IMR-90 (cell line): Measurements from ENCODE around the gene NHP2. TPM values are rescaled to one million over a fixed set of nuclear protein-coding genes. Genes with fewer than 3 reads are reported as not detected.
A peak's percentile ranks its signal among the peaks of the same experiment; 100 is the strongest.

ENCODE experiments used
- ATAC-seq: fragments of 200-7000 bp; cut with Tn5 transposase; 2 replicates; pipeline ENCODE4 v1.9.1; 2020; ENCODE audit warnings: low read depth, mild to moderate bottlenecking, moderate library complexity
- BruUV-seq: library from RNA; stranded (reverse); fragments of 400-500 nt; replicated peaks from 2 replicates; lab custom pipeline; 2021; lab: Mats Ljungman, UMichigan
- CTCF ChIA-PET: fragments of 300-600 bp; formaldehyde crosslinking; extraction: SDS; loops from one replicate; lab custom pipeline; 2021; ENCODE audit warnings: antibody characterized with exemption; lab: Yijun Ruan, JAX
- POLR2A ChIA-PET: fragments of 300-600 bp; sonication (Branson Sonifier 250); formaldehyde crosslinking; loops from one replicate; lab custom pipeline; 2022; ENCODE audit warnings: antibody characterized with exemption; ENCODE audit not compliant: unreplicated experiment; lab: Charles Lee
- DNase-seq: peaks from one replicate; pipeline ENCODE4 v3.0.0; 2013
- H2AFZ ChIP-seq: replicated peaks from 2 replicates; pipeline ENCODE3; 2013; ENCODE audit warnings: low read length, mild to moderate bottlenecking; ENCODE audit not compliant: poor library complexity
- H2AK5ac ChIP-seq: 2 replicates; pipeline ENCODE4 v1.6.1; 2013; ENCODE audit warnings: low read depth, low read length, inconsistent platforms
- H2AK9ac ChIP-seq: replicated peaks from 2 replicates; pipeline ENCODE3; 2013; ENCODE audit warnings: mild to moderate bottlenecking, low read depth, low read length, moderate library complexity; ENCODE audit not compliant: poor library complexity
- H2BK120ac ChIP-seq: 2 replicates; pipeline ENCODE4 v1.6.1; 2013; ENCODE audit warnings: low read depth, low read length, inconsistent platforms
- H2BK15ac ChIP-seq: 3 replicates; pipeline ENCODE4 v1.6.1; 2013; ENCODE audit warnings: low read depth, low read length, inconsistent platforms
- H2BK20ac ChIP-seq: 2 replicates; pipeline ENCODE4 v1.6.1; 2013; ENCODE audit warnings: low read depth, mild to moderate bottlenecking, inconsistent platforms, low read length, moderate library complexity
- H2BK5ac ChIP-seq: 2 replicates; pipeline ENCODE4 v1.6.1; 2013; ENCODE audit warnings: mild to moderate bottlenecking, low read depth, low read length, inconsistent platforms; ENCODE audit not compliant: poor library complexity, severe bottlenecking
- H3K14ac ChIP-seq: replicated peaks from 2 replicates; pipeline ENCODE4 v1.6.1; 2013; ENCODE audit warnings: low read depth, low read length, inconsistent platforms
- H3K18ac ChIP-seq: 2 replicates; pipeline ENCODE4 v1.6.1; 2013; ENCODE audit warnings: low read depth, low read length, control low read depth
- H3K23ac ChIP-seq: 2 replicates; pipeline ENCODE4 v1.6.1; 2013; ENCODE audit warnings: low read depth, low read length, inconsistent platforms
- H3K27ac ChIP-seq: 2 replicates; pipeline ENCODE4 v1.5.1; 2013; ENCODE audit warnings: mild to moderate bottlenecking, control low read depth, low read length; ENCODE audit not compliant: insufficient read depth
- H3K27me3 ChIP-seq: 2 replicates; pipeline ENCODE4 v1.6.1; 2013; ENCODE audit warnings: low read length; ENCODE audit not compliant: control insufficient read depth, insufficient read depth
- H3K36me3 ChIP-seq: 2 replicates; pipeline ENCODE4 v1.6.1; 2013; ENCODE audit warnings: low read length, mixed read lengths; ENCODE audit not compliant: control insufficient read depth, insufficient read depth
- H3K4ac ChIP-seq: 2 replicates; pipeline ENCODE4 v1.6.1; 2013; ENCODE audit warnings: low read depth, low read length, inconsistent platforms
- H3K4me1 ChIP-seq: 2 replicates; pipeline ENCODE4 v1.6.1; 2013; ENCODE audit warnings: low read length, mixed read lengths; ENCODE audit not compliant: control insufficient read depth, insufficient read depth
- H3K4me2 ChIP-seq: 2 replicates; pipeline ENCODE4 v1.6.1; 2013; ENCODE audit warnings: low read depth, mild to moderate bottlenecking, control low read depth, low read length, moderate library complexity
- H3K4me3 ChIP-seq: 2 replicates; pipeline ENCODE4 v1.5.1; 2013; ENCODE audit warnings: low read depth, mild to moderate bottlenecking, control low read depth, low read length, moderate library complexity; ENCODE audit not compliant: insufficient read depth
- H3K56ac ChIP-seq: 2 replicates; pipeline ENCODE4 v1.6.1; 2013; ENCODE audit warnings: low read length, inconsistent platforms; ENCODE audit not compliant: insufficient read depth; ENCODE audit errors: extremely low read depth
- H3K79me1 ChIP-seq, 2 experiments: 2 replicates each; pipeline ENCODE4 v1.6.1; 2013; ENCODE audit warnings: low read length in 2 of 2, inconsistent platforms in 1 of 2, low read depth in 1 of 2
- H3K9ac ChIP-seq: 2 replicates; pipeline ENCODE4 v1.6.1; 2013; ENCODE audit warnings: low read depth, low read length, control low read depth
- H3K9me1 ChIP-seq: 2 replicates; pipeline ENCODE4 v1.6.1; 2013; ENCODE audit warnings: low read length, inconsistent platforms; ENCODE audit not compliant: insufficient read depth
- H3K9me3 ChIP-seq: 2 replicates; pipeline ENCODE4 v1.6.1; 2013; ENCODE audit warnings: low read length; ENCODE audit not compliant: control insufficient read depth, insufficient read depth
- H4K20me1 ChIP-seq: 2 replicates; pipeline ENCODE4 v1.6.1; 2013; ENCODE audit warnings: low read length, inconsistent platforms; ENCODE audit not compliant: insufficient read depth
- H4K5ac ChIP-seq: 2 replicates; pipeline ENCODE4 v1.6.1; 2013; ENCODE audit warnings: mild to moderate bottlenecking, low read depth, low read length, control low read depth
- H4K8ac ChIP-seq, 2 experiments: 2 replicates each; pipeline ENCODE4 v1.6.1; 2013; ENCODE audit warnings: low read depth in 2 of 2, low read length in 2 of 2, control low read depth in 1 of 2, inconsistent platforms in 1 of 2
- H4K91ac ChIP-seq: 2 replicates; pipeline ENCODE4 v1.6.1; 2013; ENCODE audit warnings: low read depth, low read length, inconsistent platforms; ENCODE audit not compliant: insufficient read depth
- CTCF ChIP-seq: conservative IDR thresholded peaks from 2 replicates; pipeline ENCODE4 v1.5.1; 2012; ENCODE audit warnings: mild to moderate bottlenecking, low read depth, low read length, improper control_type of control experiment
- ELK1 ChIP-seq: fragments of 150-350 bp; IDR thresholded peaks from 2 replicates; pipeline ENCODE4 v1.6.1; 2016; ENCODE audit warnings: low read depth, mild to moderate bottlenecking, low read length, moderate library complexity, borderline replicate concordance
- FOS ChIP-seq: fragments of 150-350 bp; IDR thresholded peaks from 2 replicates; pipeline ENCODE4 v1.6.1; 2016; ENCODE audit warnings: low read depth, low read length
- MAZ ChIP-seq: IDR thresholded peaks from 2 replicates; pipeline ENCODE4 v1.6.1; 2012; ENCODE audit warnings: low read depth, mild to moderate bottlenecking, low read length, improper control_type of control experiment, moderate library complexity, borderline replicate concordance
- NFE2L2 ChIP-seq: fragments of 150-350 bp; IDR thresholded peaks from 2 replicates; pipeline ENCODE4 v1.6.1; 2016; ENCODE audit warnings: low read depth, mild to moderate bottlenecking, low read length
- POLR2A ChIP-seq: IDR thresholded peaks from 2 replicates; pipeline ENCODE4 v1.6.1; 2012; ENCODE audit warnings: mild to moderate bottlenecking, low read depth, low read length
- RAD21 ChIP-seq: IDR thresholded peaks from 2 replicates; pipeline ENCODE4 v1.6.1; 2012; ENCODE audit warnings: low read length, improper control_type of control experiment
- RCOR1 ChIP-seq: IDR thresholded peaks from 2 replicates; pipeline ENCODE4 v1.6.1; 2012; ENCODE audit warnings: mild to moderate bottlenecking, low read length, improper control_type of control experiment; ENCODE audit not compliant: insufficient replicate concordance
- WGBS, 2 experiments: methylation state at CpG; one replicate each; pipeline versions ENCODE4 v1.1.5 to v1.1.7; 2013; ENCODE audit warnings: missing lambda C conversion rate in 2 of 2; ENCODE audit not compliant: insufficient read length in 1 of 2; ENCODE audit errors: extremely low coverage in 2 of 2; 5-methylcytosine and 5-hydroxymethylcytosine counted together
- dilution Hi-C: fragments of 300-500 bp; cut with HindIII; formaldehyde crosslinking; loops from one replicate; pipeline ENCODE4 v1.14.3; 2018; ENCODE audit warnings: low sequenced_read_pairs; ENCODE audit not compliant: unreplicated experiment
- in situ Hi-C: fragments of 300-500 bp; cut with MboI; formaldehyde crosslinking; loops from 3 replicates; pipeline ENCODE4 v1.14.3; 2019; ENCODE audit warnings: low sequenced_read_pairs, inconsistent platforms, mixed read lengths
- intact Hi-C: fragments of 100-400 bp; cut with micrococcal nuclease; formaldehyde crosslinking; loops from 2 replicates; pipeline ENCODE4 v1.10.0; 2022
- polyA plus RNA-seq, 3 experiments: library from polyadenylated mRNA; depleted of rRNA; stranded (reverse); fragments of >200 nt; gene quantifications; 2 replicates each; pipeline ENCODE4 v1.2.3, GENCODE V29; 2012; ENCODE audit warnings: low replicate concordance in 1 of 3
- total RNA-seq: library from RNA; depleted of rRNA; stranded (reverse); fragments of >200 nt; gene quantifications from 2 replicates; pipeline ENCODE4 v1.2.3, GENCODE V29; 2012
- TF ChIP-seq, protein P1 (sequence below): fragments of 150-350 bp; IDR thresholded peaks from 2 replicates; pipeline ENCODE4 v1.6.1; 2017; ENCODE audit warnings: mild to moderate bottlenecking, antibody characterized with exemption, low read length, low read depth

NHP2 gene
- total and polyA plus RNA-seq, 2 of the 4 experiments (the other 2 are of a cell fraction): 180 to 278 TPM

DNA sequence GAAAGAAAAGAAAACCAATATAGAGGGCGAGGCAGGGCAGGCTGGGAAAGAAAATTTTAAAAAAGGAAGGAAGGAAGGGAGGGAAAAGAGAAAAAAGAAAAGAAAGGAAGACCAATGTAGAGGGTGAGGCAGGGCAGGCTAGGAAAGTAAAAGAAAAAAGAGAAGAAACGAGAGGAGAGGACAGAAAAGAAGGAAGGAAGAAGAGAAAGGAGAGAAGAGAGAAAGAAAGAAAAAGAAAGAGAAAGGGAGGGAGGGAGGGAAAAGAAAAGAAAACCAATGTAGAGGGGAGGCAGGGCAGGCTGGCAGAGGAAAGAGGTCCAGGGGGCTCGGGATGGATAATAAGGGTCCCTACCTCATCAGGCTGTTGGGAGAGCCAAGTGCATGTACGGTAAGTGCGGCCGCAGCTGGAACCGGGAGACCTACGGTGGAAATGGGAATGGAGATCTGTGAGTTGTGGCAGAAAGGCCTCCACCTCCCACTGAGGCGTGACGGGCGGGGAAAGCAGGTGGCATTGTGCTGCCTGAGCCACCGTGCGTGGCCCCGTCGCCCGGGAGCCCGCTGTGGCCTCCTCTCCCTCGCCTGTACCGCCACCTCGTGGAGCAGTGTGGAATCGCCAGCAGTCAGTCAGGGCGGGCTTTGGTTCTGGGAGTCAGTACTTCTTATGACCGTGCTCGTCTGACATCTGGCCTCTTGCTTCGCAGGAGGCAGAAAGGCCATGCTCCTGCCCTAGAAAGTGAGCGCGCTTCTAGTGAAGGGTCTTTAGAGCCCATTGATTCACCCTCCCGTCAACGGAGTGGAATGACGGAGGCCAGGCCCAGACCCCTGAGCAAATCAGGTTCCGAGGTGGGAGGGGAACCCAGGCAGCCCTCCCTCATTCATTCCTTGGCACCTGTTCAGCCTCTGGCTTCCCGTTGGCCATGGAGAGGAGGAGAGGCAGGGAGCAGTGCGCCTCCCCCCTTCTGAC is 10.4 kb upstream of the NHP2 start (continued):
- TF ChIP-seq NFE2L2 (no peak), RCOR1 (no peak), RAD21 (peak; percentile 95)

DNA sequence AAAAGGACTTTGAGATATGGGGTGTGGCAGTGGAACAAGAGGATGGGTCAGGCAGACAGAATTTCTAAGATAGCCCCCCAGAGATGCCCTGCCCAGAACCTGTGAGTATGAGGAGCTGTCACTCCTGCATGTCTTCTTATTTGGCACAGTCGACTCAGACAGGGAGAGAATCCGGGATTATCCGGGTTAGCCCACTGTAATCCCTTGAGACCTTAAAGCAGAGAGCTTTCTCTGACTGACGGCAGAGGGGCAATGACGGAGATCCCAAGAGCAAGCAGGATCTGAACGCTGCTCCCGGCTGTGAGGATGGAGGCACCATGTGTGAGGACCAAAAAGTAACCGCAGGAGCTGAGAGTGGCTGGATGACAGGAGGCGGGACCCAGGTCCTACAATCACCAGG is 8.8 kb upstream of the NHP2 start:
- H3K4me2 ChIP-seq: no peak overlapping the region
- no peak overlapping the region for H3K27ac ChIP-seq
- no peaks in the 10 kb centered on the region for H3K4me1 ChIP-seq
- H3K9ac ChIP-seq: no peak overlapping the region
- no peaks in the 10 kb centered on the region for H3K36me3 ChIP-seq
- H3K4ac ChIP-seq: no peak overlapping the region
- no peaks in the 10 kb centered on the region for H3K9me3 ChIP-seq
- no peaks in the 10 kb centered on the region for H3K9me1 ChIP-seq
- 73% methylated on average over 6 of the region's 9 CpGs; no CpG with 5 or more reads in 1 of the 2 experiments for WGBS, 2 experiments
- H3K23ac ChIP-seq: no peak overlapping the region
- CTCF ChIA-PET: no interaction called here
- H2AK9ac ChIP-seq: no peak overlapping the region
- H2AFZ ChIP-seq: no peak overlapping the region
- H3K18ac ChIP-seq: no peak overlapping the region
- no peak overlapping the region for H2BK5ac ChIP-seq
- no peak overlapping the region for H4K91ac ChIP-seq
- no peak overlapping the region for H3K14ac ChIP-seq
- no peaks in the 10 kb centered on the region for H3K79me1 ChIP-seq
- intact Hi-C loops: loop anchor here (10.0 kb wide), 1 partner anchor 558 kb away; the partner anchor contains the start of gene B4GALT7
- H4K5ac ChIP-seq: no peak overlapping the region
- H2BK15ac ChIP-seq: no peak overlapping the region
- H2AK5ac ChIP-seq: no peak overlapping the region
- POLR2A ChIA-PET: no interaction called here
- H3K27me3 ChIP-seq: peaks cover 38% of the 10 kb centered on the region
- no peak overlapping the region for H3K4me3 ChIP-seq
- no peak overlapping the region for H2BK20ac ChIP-seq
- no peak for DNase-seq
- no peaks in the 10 kb centered on the region for H4K20me1 ChIP-seq
- H2BK120ac ChIP-seq: no peak overlapping the region
- no peak for ATAC-seq
- no peak overlapping the region for H4K8ac ChIP-seq
- no TSS peak for BruUV-seq
- no peak overlapping the region for H3K56ac ChIP-seq
- in situ Hi-C loops: loop anchor here (25.0 kb wide), 1 partner anchor 225 kb away; no protein-coding TSS in a partner anchor
- dilution Hi-C loops: no loop called here
- no peak for TF ChIP-seq POLR2A
- no peak for TF ChIP-seq MAZ
- TF ChIP-seq, protein P1, sequence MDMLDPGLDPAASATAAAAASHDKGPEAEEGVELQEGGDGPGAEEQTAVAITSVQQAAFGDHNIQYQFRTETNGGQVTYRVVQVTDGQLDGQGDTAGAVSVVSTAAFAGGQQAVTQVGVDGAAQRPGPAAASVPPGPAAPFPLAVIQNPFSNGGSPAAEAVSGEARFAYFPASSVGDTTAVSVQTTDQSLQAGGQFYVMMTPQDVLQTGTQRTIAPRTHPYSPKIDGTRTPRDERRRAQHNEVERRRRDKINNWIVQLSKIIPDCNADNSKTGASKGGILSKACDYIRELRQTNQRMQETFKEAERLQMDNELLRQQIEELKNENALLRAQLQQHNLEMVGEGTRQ: no peak
- no peak for TF ChIP-seq RAD21
- no peak for TF ChIP-seq CTCF
- TF ChIP-seq ELK1: no peak
- TF ChIP-seq FOS: no peak
- TF ChIP-seq NFE2L2: no peak
